HG02943 (cell line): ENCODE measurements around the gene C1QL4.
"Not testable (repeated sequence)": the region's sequence is repeated elsewhere in the genome, so short reads cannot be mapped to it uniquely, and the experiment has no call there.

Experiments
- ATAC-seq: cut with Tn5 transposase; IDR thresholded peaks from one replicate; pipeline ENCODE4 v1.9.1; 2021; ENCODE audit warnings: mild to moderate bottlenecking, low read depth, moderate library complexity; ENCODE audit not compliant: unreplicated experiment

Gene C1QL4

GRCh38 chr12:49336645-49337584, at the start of gene C1QL4:
TSS of gene C1QL4 (minus strand) at chr12:49337188. CDS start at chr12:49336477, 711 bp downstream.
- no peak for ATAC-seq

- not testable (repeated sequence) for ATAC-seq
Measured at GRCh38 chr12:49380184-49380583, 43.2 kb upstream of the C1QL4 start.

- ATAC-seq = no peak
Measured at GRCh38 chr12:49377386-49377785, 40.4 kb upstream of the C1QL4 start.

GRCh38 chr12:49375406-49375805, 38.4 kb upstream of the C1QL4 start:
- no peak for ATAC-seq

- no peak for ATAC-seq
Measured at GRCh38 chr12:49370539-49370938, 33.6 kb upstream of the C1QL4 start.

GRCh38 chr12:49369411-49370145, 32.6 kb upstream of the C1QL4 start:
- no peak for ATAC-seq

GRCh38 chr12:49368240-49368600, 31.2 kb upstream of the C1QL4 start:
- no peak for ATAC-seq

- ATAC-seq = no peak
Measured at GRCh38 chr12:49367381-49368239, 30.6 kb upstream of the C1QL4 start, which contains the start of gene SPATS2. TSS of gene SPATS2 (plus strand) at chr12:49367462. CDS start at chr12:49461013, 93,551 bp downstream.

GRCh38 chr12:49366652-49367380, 29.8 kb upstream of the C1QL4 start:
- peak; percentile 55 for ATAC-seq

- peak; percentile 15 for ATAC-seq
Measured at GRCh38 chr12:49366096-49366651, 29.2 kb upstream of the C1QL4 start.

- ATAC-seq = no peak
Measured at GRCh38 chr12:49365542-49365941, 28.6 kb upstream of the C1QL4 start.

- no peak for ATAC-seq
Measured at GRCh38 chr12:49364989-49365388, 28.0 kb upstream of the C1QL4 start.

- no peak for ATAC-seq
Measured at GRCh38 chr12:49362077-49362476, 25.1 kb upstream of the C1QL4 start.

- ATAC-seq = no peak
Measured at GRCh38 chr12:49359671-49360070, 22.7 kb upstream of the C1QL4 start.

- no peak for ATAC-seq
Measured at GRCh38 chr12:49358483-49359141, 21.6 kb upstream of the C1QL4 start.

GRCh38 chr12:49357103-49357678, 20.2 kb upstream of the C1QL4 start:
- no peak for ATAC-seq

- no peak for ATAC-seq
Measured at GRCh38 chr12:49355913-49356312, 18.9 kb upstream of the C1QL4 start.

GRCh38 chr12:49352351-49352750, 15.4 kb upstream of the C1QL4 start:
- ATAC-seq = no peak

- ATAC-seq = no peak
Measured at GRCh38 chr12:49349266-49349665, 12.3 kb upstream of the C1QL4 start.
